Measurements from ENCODE around the gene DACH1. TPM values are rescaled to one million over a fixed set of nuclear protein-coding genes. Genes with fewer than 3 reads are reported as not detected.

The DACH1 gene
- total and polyA plus RNA-seq, 4 donors, result 1.4 to 42.3 (median 3.7) TPM

DNA sequence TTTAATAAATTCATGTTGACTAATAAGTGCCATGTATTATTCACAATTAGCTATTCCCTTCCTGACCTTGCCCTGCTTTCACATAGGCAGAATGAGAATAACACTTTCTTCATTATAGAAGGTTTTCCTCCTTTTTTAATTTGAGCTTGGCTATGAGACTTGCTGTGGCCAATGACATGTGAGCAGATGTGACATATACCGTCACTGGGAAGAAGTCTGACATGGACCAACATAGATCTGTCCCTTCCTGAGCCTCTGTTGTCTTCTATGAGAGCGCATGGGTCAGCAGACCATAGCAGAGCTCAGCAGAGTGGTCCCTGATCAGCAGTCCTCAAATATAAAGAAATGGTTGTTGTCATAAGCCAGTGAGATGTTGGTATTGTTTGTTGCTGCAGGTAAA is 163.9 kb downstream of the DACH1 start:
- H3K4me3 ChIP-seq, result no peak overlapping the region
- no peaks in the 10 kb centered on the region for H3K9me3 ChIP-seq (ENCODE audit: control insufficient read depth in 4 of 4, insufficient read depth in 3 of 4, low read length in 3 of 4)
- no peaks in the 10 kb centered on the region for H3K27me3 ChIP-seq (ENCODE audit: control insufficient read depth in 3 of 3, insufficient read depth in 3 of 3, low read length in 2 of 3)
- H3K27ac ChIP-seq (ENCODE audit: low read depth in 1 of 2, low read length in 1 of 2), result no peak overlapping the region
- TF ChIP-seq CTCF (IDR thresholded peaks at IDR 0.05; ENCODE audit: control extremely low read depth, extremely low read depth), result no peak
- WGBS, 2 donors, result 90 to 100% methylated on average over 2 of the region's 2 CpGs
- no peaks in the 10 kb centered on the region for H3K36me3 ChIP-seq (ENCODE audit: control insufficient read depth in 4 of 4, insufficient read depth in 4 of 4, low read length in 4 of 4)
- ATAC-seq (ENCODE audit: insufficient read depth, low FRiP score) (no peak), DNase-seq (no peak)
- no peak overlapping the region for H3K9ac ChIP-seq (ENCODE audit: insufficient read depth in 1 of 2, low read length in 2 of 2)
- H3K4me1 ChIP-seq (ENCODE audit: control insufficient read depth in 5 of 5, insufficient read depth in 5 of 5, low read length in 5 of 5), result peaks cover 0 to 22% (median 3%) of the 10 kb centered on the region in 5 donors

- Histone ChIP-seq H3K27me3 (ENCODE audit: control insufficient read depth in 3 of 3, insufficient read depth in 3 of 3, low read length in 2 of 3) (no peaks in the 10 kb centered on the region), H3K36me3 (ENCODE audit: control insufficient read depth in 4 of 4, insufficient read depth in 4 of 4, low read length in 4 of 4) (no peaks in the 10 kb centered on the region), H3K27ac (ENCODE audit: low read depth in 1 of 2, low read length in 1 of 2) (no peak overlapping the region), H3K9ac (ENCODE audit: insufficient read depth in 1 of 2, low read length in 2 of 2) (no peak overlapping the region), H3K4me1 (ENCODE audit: control insufficient read depth in 5 of 5, insufficient read depth in 5 of 5, low read length in 5 of 5) (peaks cover 0 to 22% (median 3%) of the 10 kb centered on the region in 5 donors), H3K9me3 (ENCODE audit: control insufficient read depth in 4 of 4, insufficient read depth in 3 of 4, low read length in 3 of 4) (no peaks in the 10 kb centered on the region), H3K4me3 (no peak overlapping the region)
- TF ChIP-seq CTCF (IDR thresholded peaks at IDR 0.05; ENCODE audit: control extremely low read depth, extremely low read depth), result no peak
- 87 to 96% methylated on average over 1 of the region's 1 CpG for WGBS, 2 donors
- DNase-seq, result no peak
- no peak for ATAC-seq (ENCODE audit: insufficient read depth, low FRiP score)
These were observed 164.8 kb downstream of the DACH1 start for GRCh38 chr13:71702253-71702652.

- DNase-seq (peak; percentile 26 to 93 (median 88)), ATAC-seq (ENCODE audit: insufficient read depth, low FRiP score) (no peak)
- Histone ChIP-seq H3K4me1 (ENCODE audit: control insufficient read depth in 5 of 5, insufficient read depth in 5 of 5, low read length in 5 of 5) (peaks cover 0 to 22% (median 3%) of the 10 kb centered on the region in 5 donors), H3K4me3 (no peak overlapping the region), H3K27ac (ENCODE audit: low read depth in 1 of 2, low read length in 1 of 2) (no peak overlapping the region), H3K9ac (ENCODE audit: insufficient read depth in 1 of 2, low read length in 2 of 2) (peak overlapping the region in 1 of 2 donors; percentile 38), H3K9me3 (ENCODE audit: control insufficient read depth in 4 of 4, insufficient read depth in 3 of 4, low read length in 3 of 4) (no peaks in the 10 kb centered on the region), H3K36me3 (ENCODE audit: control insufficient read depth in 4 of 4, insufficient read depth in 4 of 4, low read length in 4 of 4) (no peaks in the 10 kb centered on the region), H3K27me3 (ENCODE audit: control insufficient read depth in 3 of 3, insufficient read depth in 3 of 3, low read length in 2 of 3) (no peaks in the 10 kb centered on the region)
- no peak for TF ChIP-seq CTCF (IDR thresholded peaks at IDR 0.05; ENCODE audit: control extremely low read depth, extremely low read depth)
- WGBS, 2 donors, result 81 to 85% methylated on average over 4 of the region's 4 CpGs
These were observed 165.3 kb downstream of the DACH1 start for GRCh38 chr13:71701741-71702140.

- TF ChIP-seq CTCF (IDR thresholded peaks at IDR 0.05; ENCODE audit: control extremely low read depth, extremely low read depth), result no peak
- ATAC-seq (ENCODE audit: insufficient read depth, low FRiP score) (no peak), DNase-seq (no peak)
- 93% methylated on average over 2 of the region's 2 CpGs for WGBS, 2 donors
- no peaks in the 10 kb centered on the region for H3K9me3 ChIP-seq (ENCODE audit: control insufficient read depth in 4 of 4, insufficient read depth in 3 of 4, low read length in 3 of 4)
- H3K27ac ChIP-seq (ENCODE audit: low read depth in 1 of 2, low read length in 1 of 2), result no peak overlapping the region
- no peaks in the 10 kb centered on the region for H3K27me3 ChIP-seq (ENCODE audit: control insufficient read depth in 3 of 3, insufficient read depth in 3 of 3, low read length in 2 of 3)
- H3K4me1 ChIP-seq (ENCODE audit: control insufficient read depth in 5 of 5, insufficient read depth in 5 of 5, low read length in 5 of 5), result peaks cover 0 to 22% (median 3%) of the 10 kb centered on the region in 5 donors
- H3K4me3 ChIP-seq, result no peak overlapping the region
- no peak overlapping the region for H3K9ac ChIP-seq (ENCODE audit: insufficient read depth in 1 of 2, low read length in 2 of 2)
- no peaks in the 10 kb centered on the region for H3K36me3 ChIP-seq (ENCODE audit: control insufficient read depth in 4 of 4, insufficient read depth in 4 of 4, low read length in 4 of 4)
These were observed 167.7 kb downstream of the DACH1 start for GRCh38 chr13:71699342-71699741.
